Endothelial cell of umbilical vein (primary cell): Measurements from ENCODE around the gene AURKA.

ENCODE experiments used
- CTCF ChIP-seq, 2 donors: IDR thresholded peaks; 1 replicate in 1 of 2; 2 replicates in 1 of 2; pipeline ENCODE4 v1.5.1; 2011; ENCODE audit warnings: low read length in 2 of 2, mild to moderate bottlenecking in 2 of 2, moderate library complexity in 2 of 2, control low read depth in 1 of 2, inconsistent platforms in 1 of 2, low read depth in 1 of 2; ENCODE audit not compliant: insufficient read depth in 1 of 2; ENCODE audit errors: extremely low read depth in 1 of 2
- EZH2 ChIP-seq: IDR thresholded peaks from 2 replicates; pipeline ENCODE4 v1.6.1; 2012; ENCODE audit warnings: borderline replicate concordance, low read depth, mild to moderate bottlenecking, moderate library complexity, low read length, inconsistent platforms; ENCODE audit not compliant: severe bottlenecking
- POLR2AphosphoS5 ChIP-seq: IDR thresholded peaks from 2 replicates; pipeline ENCODE4 v1.6.1; 2012; ENCODE audit warnings: low read depth, mild to moderate bottlenecking, control low read depth, low read length, moderate library complexity; ENCODE audit not compliant: insufficient read depth

- no peak for TF ChIP-seq CTCF (IDR thresholded peaks at IDR 0.05; ENCODE audit: extremely low read depth in 1 of 2, insufficient read depth in 1 of 2, low read depth in 1 of 2, low read length in 2 of 2)
- no peak for TF ChIP-seq EZH2
- no peak for TF ChIP-seq POLR2AphosphoS5
These were observed 49.2 kb downstream of the AURKA start for GRCh38 chr20:56342783-56343182.
